ENCODE results near the gene SLC38A10. TPM values are rescaled to one million over a fixed set of nuclear protein-coding genes. Genes with fewer than 3 reads are reported as not detected.

SLC38A10 gene
- polyA plus RNA-seq, 1 experiment, result 29.3 TPM

- Histone ChIP-seq H3K27me3 (ENCODE audit: control insufficient read depth, insufficient read depth, low read length) (peaks cover 32% of the 10 kb centered on the region), H3K9me3 (ENCODE audit: control insufficient read depth, insufficient read depth, low read length) (peaks cover 2% of the 10 kb centered on the region; the same call in 1 of the 2 replicates), H3K27ac (ENCODE audit: low read depth, low read length) (no peak overlapping the region), H3K4me3 (ENCODE audit: low read depth, low read length) (no peak overlapping the region)
- ChIA-PET CTCF (no interaction called here), POLR2A (no interaction called here)
- DNase-seq (ENCODE audit: low read depth, low spot score), result no peak
- no peak for TF ChIP-seq CTCF (IDR thresholded peaks at IDR 0.05; ENCODE audit: low read depth, low read length)
Measured at GRCh38 chr17:81328489-81328888, 33.4 kb upstream of the SLC38A10 start.

DNA sequence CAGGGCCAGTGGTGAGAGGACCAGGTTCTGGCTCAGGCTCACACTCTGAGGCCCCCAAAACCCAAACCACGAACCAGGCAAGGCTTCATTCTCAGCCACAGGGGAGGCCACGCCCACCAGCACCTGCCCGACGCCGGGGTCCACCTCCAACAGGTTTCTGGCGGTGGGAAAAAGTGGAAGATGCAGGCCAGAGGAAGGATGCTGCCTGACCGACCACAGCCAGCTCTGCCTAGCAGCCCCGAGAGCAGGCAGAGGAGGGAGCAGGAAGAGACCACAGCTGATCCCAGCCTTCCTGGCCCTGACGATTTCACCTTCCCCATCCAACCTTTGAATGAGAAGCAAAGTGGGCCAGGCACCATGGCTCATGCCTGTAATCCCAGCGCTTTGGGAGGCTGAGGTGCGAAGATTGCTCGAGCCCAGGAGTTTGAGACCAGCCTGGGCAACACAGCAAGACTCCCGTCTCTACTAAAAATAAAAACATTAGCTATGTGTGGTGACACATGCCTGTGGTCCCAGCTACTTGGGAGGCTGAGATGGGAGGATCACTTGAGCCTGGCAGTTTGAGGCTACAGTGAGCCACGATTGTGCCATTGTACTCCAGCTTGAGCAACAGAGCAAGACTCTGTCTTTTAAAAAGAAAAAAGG lies 30.7 kb upstream of the SLC38A10 start:
- no peak overlapping the region for H3K4me3 ChIP-seq (ENCODE audit: low read depth, low read length)
- peaks cover 3% of the 10 kb centered on the region; the same call in 1 of the 2 replicates for H3K9me3 ChIP-seq (ENCODE audit: control insufficient read depth, insufficient read depth, low read length)
- no peak for TF ChIP-seq CTCF (IDR thresholded peaks at IDR 0.05; ENCODE audit: low read depth, low read length)
- no peak overlapping the region for H3K27ac ChIP-seq (ENCODE audit: low read depth, low read length)
- H3K27me3 ChIP-seq (ENCODE audit: control insufficient read depth, insufficient read depth, low read length), result peaks cover 8% of the 10 kb centered on the region
- no peak for DNase-seq (ENCODE audit: low read depth, low spot score)
- POLR2A ChIA-PET, result no interaction called here
- CTCF ChIA-PET, result no interaction called here

- POLR2A ChIA-PET, result no interaction called here
- CTCF ChIA-PET, result no interaction called here
- H3K9me3 ChIP-seq (ENCODE audit: control insufficient read depth, insufficient read depth, low read length), result peaks cover 3% of the 10 kb centered on the region; the same call in 1 of the 2 replicates
- no peak overlapping the region for H3K27ac ChIP-seq (ENCODE audit: low read depth, low read length)
- TF ChIP-seq CTCF (IDR thresholded peaks at IDR 0.05; ENCODE audit: low read depth, low read length), result no peak
- peaks cover 8% of the 10 kb centered on the region for H3K27me3 ChIP-seq (ENCODE audit: control insufficient read depth, insufficient read depth, low read length)
- no peak overlapping the region for H3K4me3 ChIP-seq (ENCODE audit: low read depth, low read length)
- no peak for DNase-seq (ENCODE audit: low read depth, low spot score)
Measured at GRCh38 chr17:81324851-81325713, 30.0 kb upstream of the SLC38A10 start.

DNA sequence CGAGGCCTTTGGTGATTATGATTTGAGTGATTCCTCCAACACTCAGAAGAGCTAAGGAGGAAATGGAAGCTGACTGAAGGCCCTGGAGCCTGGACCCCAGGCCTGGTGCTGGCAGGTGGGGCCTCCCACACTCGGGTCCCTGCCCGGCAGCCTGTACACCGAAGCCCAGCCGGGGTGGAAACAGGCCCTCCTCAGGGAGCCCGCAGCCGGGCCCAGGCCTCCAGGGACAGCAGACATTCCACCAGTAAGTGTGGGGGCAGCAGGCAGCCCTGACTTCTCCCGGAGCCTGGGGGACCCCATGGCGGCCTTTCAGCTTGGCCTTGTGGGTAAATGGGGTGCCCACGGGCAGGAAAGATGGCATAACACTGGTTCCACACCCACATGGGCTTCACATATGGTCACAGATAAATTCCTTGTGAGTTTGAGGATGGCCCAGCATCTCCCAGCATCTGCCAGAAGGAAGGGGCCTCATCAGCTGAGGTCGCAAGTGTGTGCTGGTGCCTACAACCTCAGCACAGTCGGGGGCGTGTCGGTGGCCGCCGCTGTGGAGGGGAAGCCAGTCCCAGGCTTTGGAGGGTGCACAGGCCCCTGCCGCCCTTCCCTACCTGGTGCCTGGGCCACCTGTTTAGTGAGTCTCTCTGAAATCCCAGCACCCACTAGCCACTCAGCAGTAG lies 29.2 kb upstream of the SLC38A10 start:
- Histone ChIP-seq H3K27ac (ENCODE audit: low read depth, low read length) (no peak overlapping the region), H3K27me3 (ENCODE audit: control insufficient read depth, insufficient read depth, low read length) (peaks cover 8% of the 10 kb centered on the region), H3K4me3 (ENCODE audit: low read depth, low read length) (no peak overlapping the region), H3K9me3 (ENCODE audit: control insufficient read depth, insufficient read depth, low read length) (peaks cover 3% of the 10 kb centered on the region; the same call in 1 of the 2 replicates)
- TF ChIP-seq CTCF (IDR thresholded peaks at IDR 0.05; ENCODE audit: low read depth, low read length), result no peak
- CTCF ChIA-PET, result no interaction called here
- no peak for DNase-seq (ENCODE audit: low read depth, low spot score)
- POLR2A ChIA-PET, result interaction anchor here (1.0 kb wide), 1 partner anchor 29 kb away, joined by 3 read pairs; the partner anchor contains the start of gene SLC38A10
